ENCODE results near the gene FBXL16. TPM values are rescaled to one million over a fixed set of nuclear protein-coding genes. Genes with fewer than 3 reads are reported as not detected.

The FBXL16 gene
- total RNA-seq, 1 donor from 2014 or later: not detected

- DNase-seq (ENCODE audit: low spot score): peak; percentile 94
Observed at GRCh38 chr16:711548-712320, 6.1 kb upstream of the FBXL16 start.

- no peak for DNase-seq (ENCODE audit: low spot score)
Observed at GRCh38 chr16:711084-711483, 5.5 kb upstream of the FBXL16 start.

- no peak for DNase-seq (ENCODE audit: low spot score)
Observed at GRCh38 chr16:710500-711075, 5.0 kb upstream of the FBXL16 start.

GRCh38 chr16:709566-710499, 4.2 kb upstream of the FBXL16 start:
- DNase-seq (ENCODE audit: low spot score): no peak

GRCh38 chr16:708959-709358, 3.4 kb upstream of the FBXL16 start:
- no peak for DNase-seq (ENCODE audit: low spot score)

GRCh38 chr16:708019-708418, 2.4 kb upstream of the FBXL16 start:
- DNase-seq (ENCODE audit: low spot score): no peak

- no peak for DNase-seq (ENCODE audit: low spot score)
Observed at GRCh38 chr16:707062-707538, 1.5 kb upstream of the FBXL16 start.

- DNase-seq (ENCODE audit: low spot score): no peak
Observed at GRCh38 chr16:706189-707061, 824 bp upstream of the FBXL16 start.

GRCh38 chr16:704552-705380, 835 bp downstream of the FBXL16 start:
- DNase-seq (ENCODE audit: low spot score): no peak

GRCh38 chr16:704047-704446, 1.6 kb downstream of the FBXL16 start:
- DNase-seq (ENCODE audit: low spot score): no peak

GRCh38 chr16:703406-703805, 2.2 kb downstream of the FBXL16 start:
- no peak for DNase-seq (ENCODE audit: low spot score)

GRCh38 chr16:702341-702740, 3.3 kb downstream of the FBXL16 start:
- no peak for DNase-seq (ENCODE audit: low spot score)

GRCh38 chr16:700684-701584, 4.7 kb downstream of the FBXL16 start:
- no peak for DNase-seq (ENCODE audit: low spot score)

GRCh38 chr16:698911-699671, 6.5 kb downstream of the FBXL16 start:
- DNase-seq (ENCODE audit: low spot score): no peak

GRCh38 chr16:695355-696089, 10.1 kb downstream of the FBXL16 start:
- no peak for DNase-seq (ENCODE audit: low spot score)

- no peak for DNase-seq (ENCODE audit: low spot score)
Observed at GRCh38 chr16:694863-695354, 10.7 kb downstream of the FBXL16 start.

GRCh38 chr16:694187-694862, 11.3 kb downstream of the FBXL16 start:
- DNase-seq (ENCODE audit: low spot score): no peak
